Left kidney (tissue), 2 donors: ENCODE data around the gene SHMT1. TPM values are rescaled to one million over a fixed set of nuclear protein-coding genes. Genes with fewer than 3 reads are reported as not detected.

Experiments used
- DNase-seq: peaks from one replicate; pipeline ENCODE4 v3.0.0-alpha.2; 2013
- polyA plus RNA-seq: library from polyadenylated mRNA; unstranded; fragments of 120-200 nt; gene quantifications from one replicate; pipeline ENCODE4 v1.2.1, GENCODE V29; 2013; ENCODE audit not compliant: insufficient read length

SHMT1 gene
- polyA plus RNA-seq, 1 donor: 61.5 TPM

GRCh38 chr17:18291718-18292540, 71.4 kb downstream of the SHMT1 start:
- DNase-seq: no peak

- no peak for DNase-seq
These were observed 78.1 kb downstream of the SHMT1 start for GRCh38 chr17:18285296-18285695.

GRCh38 chr17:18281788-18282187, 81.6 kb downstream of the SHMT1 start:
- DNase-seq: no peak

DNA sequence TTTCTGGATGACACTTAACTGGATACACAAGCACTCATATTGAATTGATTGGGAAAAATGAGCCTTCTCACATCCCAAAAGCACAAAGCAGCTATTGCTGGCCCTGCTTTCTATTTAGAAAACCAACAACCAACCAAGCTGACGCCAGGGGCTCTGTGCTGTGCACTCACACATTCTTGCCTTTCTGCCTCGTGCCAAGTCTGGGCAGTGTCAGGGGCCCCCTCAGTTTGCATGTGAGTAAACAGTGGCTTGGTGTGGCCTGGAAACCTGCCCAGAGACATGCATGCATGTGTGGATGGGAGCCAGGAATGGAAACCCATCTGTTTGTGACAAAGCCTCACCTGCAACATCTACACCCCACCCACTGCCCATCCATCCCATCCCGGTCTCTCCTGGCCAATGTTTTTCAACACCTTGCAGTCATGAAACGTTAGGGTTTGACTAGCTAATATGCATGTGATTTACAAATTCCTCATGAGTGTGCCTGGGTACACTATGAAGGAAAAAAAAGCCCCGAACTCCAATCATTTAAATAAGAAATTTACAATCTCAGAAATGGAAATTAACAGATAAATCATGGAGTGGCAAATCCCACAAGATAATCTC, 82.5 kb downstream of the SHMT1 start:
- DNase-seq: no peak

DNA sequence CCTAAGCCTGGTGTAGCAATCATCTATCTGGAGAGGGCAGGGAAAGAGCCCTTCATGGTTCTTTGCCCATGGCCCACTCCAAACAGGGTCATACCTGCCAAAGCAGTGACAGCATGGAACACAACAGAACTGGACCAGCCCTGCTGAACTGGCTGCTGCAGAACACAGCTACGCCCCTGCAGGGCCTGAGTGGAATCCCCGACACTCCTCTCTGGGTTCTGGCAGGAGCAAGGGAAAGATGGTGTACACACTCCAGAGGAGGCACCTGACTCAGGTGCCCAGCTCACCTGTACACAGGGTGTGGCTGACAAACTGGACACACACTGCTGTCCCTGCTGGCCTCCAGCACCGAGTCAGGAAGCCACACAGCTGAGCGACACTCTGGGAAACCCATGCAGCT, 83.1 kb downstream of the SHMT1 start:
- no peak for DNase-seq

- DNase-seq: no peak
These were observed 84.5 kb downstream of the SHMT1 start for GRCh38 chr17:18278867-18279266.

Other genes with a start within 250 kb of the SHMT1 start
- 64.8 TPM for gene ALKBH5, start 179.7 kb downstream of the SHMT1 start, polyA plus RNA-seq
- 28.4 TPM for gene LLGL1, start 137.9 kb downstream of the SHMT1 start, polyA plus RNA-seq
- gene FLII, start 104.8 kb downstream of the SHMT1 start, polyA plus RNA-seq: 150 TPM
- gene MIEF2, start 102.9 kb downstream of the SHMT1 start, polyA plus RNA-seq: 13.6 TPM
- 60.6 TPM for gene TOP3A, start 48.6 kb downstream of the SHMT1 start, polyA plus RNA-seq
- gene SMCR8, start 48.3 kb downstream of the SHMT1 start, polyA plus RNA-seq: 17.2 TPM
- 0.23 TPM for gene EVPLL, start 14.2 kb upstream of the SHMT1 start, polyA plus RNA-seq
- gene LGALS9C, start 113.2 kb upstream of the SHMT1 start, polyA plus RNA-seq: not detected